ENCODE measurements around the gene MPG.

Gene MPG

DNA sequence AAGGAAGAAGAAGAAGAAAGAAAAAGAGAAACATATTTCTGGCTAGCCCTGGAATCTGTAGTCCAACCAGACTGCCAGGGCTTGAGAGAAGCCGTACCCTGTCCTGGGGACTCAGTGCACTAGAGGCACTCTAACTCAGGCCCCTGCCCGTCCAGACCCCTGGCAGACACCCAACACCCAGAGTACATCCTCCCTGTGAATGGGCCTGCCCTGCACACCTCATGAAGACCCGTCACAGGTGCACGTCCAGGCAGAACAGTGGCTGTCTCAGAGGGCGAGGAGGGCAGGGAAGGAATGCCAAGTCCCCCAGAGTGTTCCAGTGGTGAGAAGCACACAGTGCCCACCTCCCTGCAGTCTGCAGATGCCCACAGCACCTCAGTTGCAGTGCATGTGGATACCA lies 23.0 kb downstream of the MPG start:
- TF ChIP-seq, protein P1, sequence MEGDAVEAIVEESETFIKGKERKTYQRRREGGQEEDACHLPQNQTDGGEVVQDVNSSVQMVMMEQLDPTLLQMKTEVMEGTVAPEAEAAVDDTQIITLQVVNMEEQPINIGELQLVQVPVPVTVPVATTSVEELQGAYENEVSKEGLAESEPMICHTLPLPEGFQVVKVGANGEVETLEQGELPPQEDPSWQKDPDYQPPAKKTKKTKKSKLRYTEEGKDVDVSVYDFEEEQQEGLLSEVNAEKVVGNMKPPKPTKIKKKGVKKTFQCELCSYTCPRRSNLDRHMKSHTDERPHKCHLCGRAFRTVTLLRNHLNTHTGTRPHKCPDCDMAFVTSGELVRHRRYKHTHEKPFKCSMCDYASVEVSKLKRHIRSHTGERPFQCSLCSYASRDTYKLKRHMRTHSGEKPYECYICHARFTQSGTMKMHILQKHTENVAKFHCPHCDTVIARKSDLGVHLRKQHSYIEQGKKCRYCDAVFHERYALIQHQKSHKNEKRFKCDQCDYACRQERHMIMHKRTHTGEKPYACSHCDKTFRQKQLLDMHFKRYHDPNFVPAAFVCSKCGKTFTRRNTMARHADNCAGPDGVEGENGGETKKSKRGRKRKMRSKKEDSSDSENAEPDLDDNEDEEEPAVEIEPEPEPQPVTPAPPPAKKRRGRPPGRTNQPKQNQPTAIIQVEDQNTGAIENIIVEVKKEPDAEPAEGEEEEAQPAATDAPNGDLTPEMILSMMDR (IDR thresholded peaks at IDR 0.05; ENCODE audit: borderline replicate concordance, control extremely low read depth, extremely low read depth, insufficient read depth, missing control alignments): no peak
- in situ Hi-C loops (cut with MboI; ENCODE audit: low sequenced_read_pairs, unreplicated experiment): no loop called here

DNA sequence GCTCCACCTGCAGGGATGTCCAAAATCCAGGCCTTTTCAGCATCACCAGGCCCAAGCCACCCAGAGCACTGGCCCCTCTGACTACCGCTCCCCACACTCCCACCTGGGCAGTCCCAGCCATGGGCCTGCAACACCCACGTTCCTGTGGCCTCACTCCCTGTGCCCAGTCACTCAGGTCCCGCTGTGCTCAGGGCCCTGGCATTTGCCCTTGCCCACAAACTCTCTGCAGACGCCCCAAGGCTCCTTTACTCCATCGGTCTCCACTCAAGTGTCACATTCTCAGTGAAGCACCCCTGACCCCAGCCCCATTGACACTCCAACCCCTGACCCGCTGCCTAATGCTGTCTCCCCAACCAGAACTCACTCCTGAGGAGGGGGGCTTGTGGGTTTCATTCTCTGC lies 23.6 kb downstream of the MPG start:
- DNase-seq (ENCODE audit: low spot score): no peak
- in situ Hi-C loops (cut with MboI; ENCODE audit: low sequenced_read_pairs, unreplicated experiment): no loop called here
- TF ChIP-seq, protein P1 (IDR thresholded peaks at IDR 0.05; ENCODE audit: borderline replicate concordance, control extremely low read depth, extremely low read depth, insufficient read depth, missing control alignments): no peak

More for the DNA sequence above, 23.0 kb downstream of the MPG start:
- DNase-seq (ENCODE audit: low spot score): no peak

DNA sequence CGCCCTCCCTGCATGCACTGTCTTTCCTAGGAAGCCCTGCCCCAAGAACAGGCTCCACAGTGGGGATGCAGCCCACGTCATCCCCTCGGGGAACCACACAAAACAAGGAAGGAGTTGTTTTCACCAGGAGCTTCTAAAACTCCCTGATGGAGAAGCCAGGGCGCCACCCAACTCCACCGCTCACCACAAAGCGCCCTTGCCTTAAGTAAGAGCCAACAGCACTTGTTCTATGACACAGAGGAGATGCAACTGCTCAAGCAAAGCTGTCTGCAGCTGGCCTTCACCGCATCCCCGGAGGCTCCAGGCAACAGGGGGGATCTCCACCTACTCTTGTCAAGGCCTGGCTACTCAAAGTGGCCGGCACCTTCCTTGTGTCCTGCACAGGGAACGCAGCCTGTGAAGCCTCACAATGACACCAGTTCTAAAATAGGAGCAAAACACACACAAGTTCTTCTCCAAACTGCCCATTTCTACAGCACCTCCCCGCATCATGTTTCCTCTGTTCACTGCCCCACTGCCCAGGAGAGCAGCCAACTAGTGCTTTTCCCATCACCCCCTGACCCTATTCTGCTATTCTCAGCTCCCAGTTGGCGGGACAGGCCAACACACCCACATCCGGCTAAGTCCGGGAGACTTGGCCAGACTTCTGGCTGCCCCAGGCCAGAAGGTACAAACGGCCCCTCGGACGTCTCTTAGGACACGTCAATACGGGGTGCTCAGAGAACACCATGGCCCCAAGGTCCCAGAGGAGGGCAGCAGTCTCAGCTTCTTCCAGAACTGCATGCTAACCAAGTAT lies 24.2 kb downstream of the MPG start:
- TF ChIP-seq, protein P1 (IDR thresholded peaks at IDR 0.05; ENCODE audit: borderline replicate concordance, control extremely low read depth, extremely low read depth, insufficient read depth, missing control alignments): no peak
- no peak for DNase-seq (ENCODE audit: low spot score)
- in situ Hi-C loops (cut with MboI; ENCODE audit: low sequenced_read_pairs, unreplicated experiment): no loop called here

DNA sequence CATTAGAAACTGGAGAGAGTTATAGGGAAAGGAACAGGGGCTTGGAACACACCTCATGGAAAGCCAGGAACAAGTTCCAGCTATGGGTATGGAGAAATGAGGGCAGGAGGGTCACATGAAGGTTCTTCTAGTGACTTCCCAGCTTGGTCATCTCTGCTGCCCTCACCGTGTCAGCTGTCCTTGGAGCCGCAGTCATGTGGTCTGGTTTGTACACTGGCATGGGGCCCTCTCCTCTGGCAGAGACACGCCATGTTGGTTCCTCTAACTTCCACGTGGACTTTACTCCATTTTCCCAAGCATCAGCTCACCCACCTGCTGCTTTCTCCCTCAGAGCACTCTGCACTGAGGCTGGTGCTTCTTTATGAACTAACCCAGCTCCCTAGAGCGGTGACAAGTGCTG lies 26.3 kb downstream of the MPG start:
- TF ChIP-seq, protein P1 (IDR thresholded peaks at IDR 0.05; ENCODE audit: borderline replicate concordance, control extremely low read depth, extremely low read depth, insufficient read depth, missing control alignments): no peak
- no peak for DNase-seq (ENCODE audit: low spot score)
- in situ Hi-C loops (cut with MboI; ENCODE audit: low sequenced_read_pairs, unreplicated experiment): no loop called here

DNA sequence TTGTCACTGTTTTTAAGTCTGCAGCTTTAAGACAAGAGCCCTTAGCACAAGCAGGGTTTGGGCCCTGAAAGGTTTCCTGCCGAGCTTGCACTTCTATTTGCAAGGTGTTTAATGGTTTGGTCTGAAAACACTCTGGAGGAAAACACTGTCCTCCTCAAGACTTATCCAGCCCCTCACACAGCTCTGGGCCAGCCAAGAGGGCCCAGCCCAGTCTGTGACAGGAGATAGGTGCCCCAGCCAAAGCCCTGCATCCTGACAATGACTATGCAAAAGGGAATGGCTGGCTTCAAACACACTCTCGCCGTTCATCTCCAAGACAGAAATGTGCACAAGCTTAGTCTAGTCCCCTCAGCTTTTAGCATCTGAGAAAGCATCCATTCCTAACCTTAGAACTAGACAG lies 26.9 kb downstream of the MPG start:
- TF ChIP-seq, protein P1 (IDR thresholded peaks at IDR 0.05; ENCODE audit: borderline replicate concordance, control extremely low read depth, extremely low read depth, insufficient read depth, missing control alignments): no peak
- DNase-seq (ENCODE audit: low spot score): no peak
- in situ Hi-C loops (cut with MboI; ENCODE audit: low sequenced_read_pairs, unreplicated experiment): no loop called here

DNA sequence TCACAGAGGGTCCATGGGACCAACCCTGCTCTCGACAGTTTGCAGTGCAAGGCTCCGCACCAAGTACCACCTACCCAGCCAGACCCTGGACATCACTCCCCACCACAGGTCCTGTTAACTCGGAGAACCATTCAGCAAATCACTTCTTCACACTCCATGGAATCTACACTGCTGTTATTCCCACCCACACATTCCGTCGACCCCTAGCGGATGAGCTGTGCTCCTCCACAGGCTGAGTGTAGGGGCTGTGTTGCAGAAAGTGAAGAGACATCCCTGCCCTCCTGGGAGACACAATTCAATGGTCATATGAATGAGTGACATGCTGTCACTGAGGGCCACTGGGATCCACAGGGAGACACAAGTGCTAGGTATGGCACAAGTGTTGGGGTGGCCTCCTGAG lies 27.5 kb downstream of the MPG start:
- DNase-seq (ENCODE audit: low spot score): no peak
- in situ Hi-C loops (cut with MboI; ENCODE audit: low sequenced_read_pairs, unreplicated experiment): no loop called here
- TF ChIP-seq, protein P1 (IDR thresholded peaks at IDR 0.05; ENCODE audit: borderline replicate concordance, control extremely low read depth, extremely low read depth, insufficient read depth, missing control alignments): no peak
